C4-2B (cell line): ENCODE results near the gene CPT1C.

Source experiments
- H3K27ac ChIP-seq: fragments of 450-650 bp; 2 replicates; pipeline ENCODE4 v1.5.1; 2017
- ZFX ChIP-seq: fragments of 450-650 bp; IDR thresholded peaks from 2 replicates; pipeline ENCODE4 v1.6.1; 2017
- TF ChIP-seq, protein P1 (sequence below): fragments of 450-650 bp; conservative IDR thresholded peaks from 2 replicates; pipeline ENCODE4 v1.5.1; 2017; ENCODE audit warnings: mild to moderate bottlenecking

The CPT1C gene

GRCh38 chr19:49699364-49699763, 8.4 kb downstream of the CPT1C start:
- H3K27ac ChIP-seq, result no peak overlapping the region
- TF ChIP-seq ZFX, result no peak
- TF ChIP-seq, protein P1, sequence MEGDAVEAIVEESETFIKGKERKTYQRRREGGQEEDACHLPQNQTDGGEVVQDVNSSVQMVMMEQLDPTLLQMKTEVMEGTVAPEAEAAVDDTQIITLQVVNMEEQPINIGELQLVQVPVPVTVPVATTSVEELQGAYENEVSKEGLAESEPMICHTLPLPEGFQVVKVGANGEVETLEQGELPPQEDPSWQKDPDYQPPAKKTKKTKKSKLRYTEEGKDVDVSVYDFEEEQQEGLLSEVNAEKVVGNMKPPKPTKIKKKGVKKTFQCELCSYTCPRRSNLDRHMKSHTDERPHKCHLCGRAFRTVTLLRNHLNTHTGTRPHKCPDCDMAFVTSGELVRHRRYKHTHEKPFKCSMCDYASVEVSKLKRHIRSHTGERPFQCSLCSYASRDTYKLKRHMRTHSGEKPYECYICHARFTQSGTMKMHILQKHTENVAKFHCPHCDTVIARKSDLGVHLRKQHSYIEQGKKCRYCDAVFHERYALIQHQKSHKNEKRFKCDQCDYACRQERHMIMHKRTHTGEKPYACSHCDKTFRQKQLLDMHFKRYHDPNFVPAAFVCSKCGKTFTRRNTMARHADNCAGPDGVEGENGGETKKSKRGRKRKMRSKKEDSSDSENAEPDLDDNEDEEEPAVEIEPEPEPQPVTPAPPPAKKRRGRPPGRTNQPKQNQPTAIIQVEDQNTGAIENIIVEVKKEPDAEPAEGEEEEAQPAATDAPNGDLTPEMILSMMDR, result no peak

DNA sequence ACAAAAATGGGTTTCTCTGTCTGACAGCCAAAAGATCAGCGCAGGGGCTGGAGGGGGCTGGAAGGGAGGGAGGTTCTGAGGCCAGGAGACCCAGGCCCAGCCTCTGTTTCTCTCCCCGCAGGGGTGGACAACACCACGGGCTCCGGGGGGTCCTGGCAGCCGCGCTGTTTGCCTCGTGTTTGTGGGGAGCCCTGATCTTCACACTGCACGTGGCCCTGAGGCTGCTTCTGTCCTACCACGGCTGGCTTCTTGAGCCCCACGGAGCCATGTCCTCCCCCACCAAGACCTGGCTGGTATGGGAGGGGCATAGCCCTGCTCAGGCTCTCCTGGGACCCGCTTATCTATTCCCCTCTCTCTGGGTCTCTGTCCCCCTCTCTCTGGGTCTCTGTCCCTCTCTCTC, 9.6 kb downstream of the CPT1C start:
- TF ChIP-seq, protein P1, result no peak
- TF ChIP-seq ZFX, result no peak
- no peak overlapping the region for H3K27ac ChIP-seq

GRCh38 chr19:49701271-49701786, 10.4 kb downstream of the CPT1C start:
- H3K27ac ChIP-seq, result no peak overlapping the region
- TF ChIP-seq, protein P1, result no peak
- no peak for TF ChIP-seq ZFX

DNA sequence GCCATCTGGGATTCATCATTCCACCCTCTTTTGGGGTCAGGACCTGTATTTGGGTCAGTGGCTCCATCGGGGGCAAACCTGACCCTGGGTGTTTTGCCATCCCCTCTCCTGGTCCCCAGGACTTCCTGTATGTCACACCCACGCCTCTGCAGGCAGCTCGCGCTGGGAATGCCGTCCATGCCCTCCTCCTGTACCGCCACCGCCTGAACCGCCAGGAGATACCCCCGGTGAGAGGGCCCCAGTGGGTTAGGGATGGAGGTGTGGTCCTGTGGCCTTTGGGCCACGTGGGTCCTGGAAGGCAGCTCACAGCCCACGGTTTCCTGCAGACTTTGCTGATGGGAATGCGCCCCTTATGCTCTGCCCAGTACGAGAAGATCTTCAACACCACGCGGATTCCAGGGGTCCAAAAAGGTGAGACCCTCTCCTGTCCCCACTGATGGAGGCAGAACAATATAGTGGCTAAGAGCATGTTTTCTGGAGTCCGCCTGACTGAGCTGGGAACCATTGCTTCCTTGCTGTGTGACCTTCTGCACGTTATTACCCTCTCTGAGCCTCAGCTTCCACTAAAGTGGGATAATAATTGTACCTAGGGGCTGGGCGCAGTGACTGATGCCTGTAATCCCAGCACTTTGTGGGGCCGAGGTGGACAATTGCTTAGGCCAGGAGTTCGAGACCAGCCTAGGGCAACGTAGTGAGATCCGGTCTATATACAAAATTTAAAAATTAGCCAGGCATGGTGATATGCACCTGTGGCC, 14.1 kb downstream of the CPT1C start:
- no peak for TF ChIP-seq ZFX
- TF ChIP-seq, protein P1, result no peak
- H3K27ac ChIP-seq, result no peak overlapping the region

DNA sequence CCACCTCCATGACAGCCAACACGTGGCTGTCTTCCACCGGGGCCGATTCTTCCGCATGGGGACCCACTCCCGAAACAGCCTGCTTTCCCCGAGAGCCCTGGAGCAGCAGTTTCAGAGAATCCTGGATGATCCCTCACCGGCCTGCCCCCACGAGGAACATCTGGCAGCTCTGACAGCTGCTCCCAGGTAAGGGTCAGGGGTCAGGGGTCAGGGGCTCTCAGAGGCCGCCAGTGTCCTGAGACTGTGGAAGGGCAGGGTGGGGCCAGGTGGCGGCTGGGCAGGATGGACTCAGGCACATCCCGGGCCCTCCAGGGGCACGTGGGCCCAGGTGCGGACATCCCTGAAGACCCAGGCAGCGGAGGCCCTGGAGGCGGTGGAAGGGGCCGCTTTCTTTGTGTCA, 15.0 kb downstream of the CPT1C start:
- no peak overlapping the region for H3K27ac ChIP-seq
- TF ChIP-seq, protein P1, result no peak
- TF ChIP-seq ZFX, result no peak

DNA sequence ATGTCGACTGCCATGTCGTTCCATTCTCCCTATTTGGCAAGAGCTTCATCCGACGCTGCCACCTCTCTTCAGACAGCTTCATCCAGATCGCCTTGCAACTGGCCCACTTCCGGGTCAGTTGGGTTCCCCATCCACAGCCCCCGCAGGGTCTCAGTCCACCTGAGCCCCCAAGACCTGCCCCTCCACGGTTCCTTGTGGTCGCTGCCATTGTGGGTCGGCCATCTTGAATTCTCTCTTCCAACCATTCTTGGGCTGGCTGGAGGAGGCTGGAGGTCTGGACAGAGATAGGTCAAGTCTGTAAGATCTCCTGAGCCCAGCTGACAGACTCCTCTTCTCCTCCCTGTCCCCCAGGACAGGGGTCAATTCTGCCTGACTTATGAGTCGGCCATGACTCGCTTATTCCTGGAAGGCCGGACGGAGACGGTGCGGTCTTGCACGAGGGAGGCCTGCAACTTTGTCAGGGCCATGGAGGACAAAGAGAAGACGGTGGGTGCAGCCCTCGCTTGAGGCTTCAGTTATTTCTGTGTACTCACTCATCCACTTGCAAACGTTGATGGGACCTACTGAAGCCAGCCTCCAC, 19.5 kb downstream of the CPT1C start:
- no peak overlapping the region for H3K27ac ChIP-seq
- no peak for TF ChIP-seq ZFX
- TF ChIP-seq, protein P1, result no peak

GRCh38 chr19:49712397-49712859, 21.5 kb downstream of the CPT1C start:
- TF ChIP-seq, protein P1, result no peak
- TF ChIP-seq ZFX, result no peak
- no peak overlapping the region for H3K27ac ChIP-seq
